Jurkat, Clone E6-1 (cell line): ENCODE data around the gene ZIC2. TPM values are rescaled to one million over a fixed set of nuclear protein-coding genes. Genes with fewer than 3 reads are reported as not detected.
"Not testable (repeated sequence)": the region's sequence is repeated elsewhere in the genome, so short reads cannot be mapped to it uniquely, and the experiment has no call there.

Source experiments
- DNase-seq: peaks from one replicate; pipeline ENCODE4 v3.0.0-alpha.2; 2011; ENCODE audit warnings: low read depth, low spot score
- H3K4me3 ChIP-seq: 2 replicates; pipeline ENCODE4 v1.5.1; 2011; ENCODE audit warnings: mild to moderate bottlenecking, low read length, control low read depth, moderate library complexity
- polyA plus RNA-seq: library from polyadenylated mRNA; unstranded; fragments of >200 nt; gene quantifications from one replicate; pipeline ENCODE4 v1.2.1, GENCODE V29; 2012; ENCODE audit warnings: missing spikeins; ENCODE audit not compliant: insufficient read length, insufficient read depth

The ZIC2 gene
- 3.9 TPM for polyA plus RNA-seq

GRCh38 chr13:99981735-99982035, at the start of gene ZIC2:
ZIC2 (plus strand) TSS chr13:99981784; CDS start chr13:99982065, 281 bp downstream.
- DNase-seq = no peak
- peak within 1 kb of the TSS; percentile 60 for H3K4me3 ChIP-seq

- no peak for DNase-seq
- no peak overlapping the region for H3K4me3 ChIP-seq
These were observed 48.7 kb upstream of the ZIC2 start for GRCh38 chr13:99932912-99933311.

GRCh38 chr13:99935772-99936171, 45.8 kb upstream of the ZIC2 start:
- no peak for DNase-seq
- H3K4me3 ChIP-seq = no peak overlapping the region

GRCh38 chr13:99938635-99939034, 42.9 kb upstream of the ZIC2 start:
- no peak overlapping the region for H3K4me3 ChIP-seq
- no peak for DNase-seq

- no peak overlapping the region for H3K4me3 ChIP-seq
- no peak for DNase-seq
These were observed 40.5 kb upstream of the ZIC2 start for GRCh38 chr13:99941086-99941485.

GRCh38 chr13:99941911-99942310, 39.7 kb upstream of the ZIC2 start:
- no peak for DNase-seq
- H3K4me3 ChIP-seq = no peak overlapping the region

GRCh38 chr13:99944102-99944501, 37.5 kb upstream of the ZIC2 start:
- no peak for DNase-seq

GRCh38 chr13:99944606-99945005, 37.0 kb upstream of the ZIC2 start:
- no peak overlapping the region for H3K4me3 ChIP-seq
- no peak for DNase-seq

More at GRCh38 chr13:99944102-99944501, 37.5 kb upstream of the ZIC2 start:
- no peak overlapping the region for H3K4me3 ChIP-seq

GRCh38 chr13:99945515-99945914, 36.1 kb upstream of the ZIC2 start:
- not testable (repeated sequence) for H3K4me3 ChIP-seq, DNase-seq

- no peak for DNase-seq
- H3K4me3 ChIP-seq = no peak overlapping the region
These were observed 33.9 kb upstream of the ZIC2 start for GRCh38 chr13:99947666-99948065.

GRCh38 chr13:99948411-99948810, 33.2 kb upstream of the ZIC2 start:
- DNase-seq = no peak
- no peak overlapping the region for H3K4me3 ChIP-seq

GRCh38 chr13:99948907-99949678, 32.5 kb upstream of the ZIC2 start:
- H3K4me3 ChIP-seq = no peak overlapping the region
- DNase-seq = no peak

- no peak overlapping the region for H3K4me3 ChIP-seq
- no peak for DNase-seq
These were observed 31.7 kb upstream of the ZIC2 start for GRCh38 chr13:99949679-99950413.

GRCh38 chr13:99951666-99952065, 29.9 kb upstream of the ZIC2 start:
- not testable (repeated sequence) for DNase-seq, H3K4me3 ChIP-seq

- H3K4me3 ChIP-seq = no peak overlapping the region
These were observed 28.3 kb upstream of the ZIC2 start for GRCh38 chr13:99953138-99953755.

GRCh38 chr13:99955107-99955746, 26.4 kb upstream of the ZIC2 start:
- no peak for DNase-seq
- H3K4me3 ChIP-seq = no peak overlapping the region

More at GRCh38 chr13:99953138-99953755, 28.3 kb upstream of the ZIC2 start:
- no peak for DNase-seq

GRCh38 chr13:99955747-99956472, 25.7 kb upstream of the ZIC2 start:
- H3K4me3 ChIP-seq = no peak overlapping the region
- DNase-seq = no peak

GRCh38 chr13:99956473-99957349, 24.9 kb upstream of the ZIC2 start:
- H3K4me3 ChIP-seq = no peak overlapping the region
- no peak for DNase-seq
